Right lobe of liver (tissue), 6 donors: ENCODE measurements around the gene ZNF44. TPM values are rescaled to one million over a fixed set of nuclear protein-coding genes. Genes with fewer than 3 reads are reported as not detected.

ENCODE experiments used
- ATAC-seq, 4 donors: fragments of 200-7000 bp; cut with Tn5 transposase; one replicate each; pipeline ENCODE4 v1.9.1; 2020; ENCODE audit warnings: mild to moderate bottlenecking in 4 of 4, moderate library complexity in 4 of 4
- DNase-seq, 3 donors: peaks; one replicate each; pipeline ENCODE4 v3.0.0-alpha.2; 2020
- H3K27ac ChIP-seq, 3 donors: fragments of 200-600 bp; one replicate each; pipeline ENCODE4 v1.8.0; 2022
- H3K27me3 ChIP-seq, 2 donors: fragments of 200-600 bp; one replicate each; pipeline ENCODE4 v1.8.0; 2022
- H3K36me3 ChIP-seq, 4 donors: fragments of 200-600 bp; sonication (generic) in 1 of 4; one replicate each; pipeline versions ENCODE4 v1.5.1 to v1.8.0; 2017 to 2022; ENCODE audit warnings: control low read depth in 1 of 4
- H3K4me1 ChIP-seq, 4 donors: fragments of 200-600 bp; sonication (generic) in 1 of 4; one replicate each; pipeline versions ENCODE4 v1.5.1 to v1.8.0; 2017 to 2022; ENCODE audit warnings: control low read depth in 1 of 4
- H3K4me3 ChIP-seq, 3 donors: fragments of 200-600 bp; one replicate each; pipeline ENCODE4 v1.8.0; 2022
- H3K9me3 ChIP-seq, 4 donors: fragments of 200-600 bp; sonication (generic) in 1 of 4; one replicate each; pipeline versions ENCODE4 v1.5.1 to v1.8.0; 2017 to 2022; ENCODE audit warnings: control low read depth in 1 of 4
- CTCF ChIP-seq, 4 donors: fragments of 200-600 bp in 3 of 4; fragments of 450-650 bp in 1 of 4; IDR thresholded peaks; one replicate each; pipeline versions ENCODE4 v1.5.1 to v1.8.0; 2016 to 2022; ENCODE audit warnings: antibody characterized with exemption in 4 of 4, mild to moderate bottlenecking in 2 of 4
- POLR2A ChIP-seq: fragments of 450-650 bp; IDR thresholded peaks from one replicate; pipeline ENCODE4 v1.6.1; 2017; ENCODE audit warnings: antibody characterized with exemption, mild to moderate bottlenecking
- WGBS: methylation state at CpG from one replicate; pipeline ENCODE4 v1.1.6; 2018; ENCODE audit warnings: low coverage, low lambda C conversion rate; ENCODE audit not compliant: insufficient coverage; ENCODE audit errors: missing lambda C conversion rate; 5-methylcytosine and 5-hydroxymethylcytosine counted together
- intact Hi-C, 2 donors: fragments of 100-400 bp; cut with DNase I; formaldehyde crosslinking; loops; one replicate each; pipeline versions ENCODE4 v1.11.2 to v1.14.1; 2022
- total RNA-seq, 6 experiments: library from RNA; depleted of rRNA in 2 of 6; stranded (reverse); fragments of >200 nt in 2 of 6; fragmentation: NEBNext Ultra II Directional in 3 of 6; extraction: Animal tissue kit (Norgen Biotek cat#: 25700) in 3 of 6; gene quantifications; one replicate each; pipeline versions ENCODE4 v1.1.0 to v1.2.4, GENCODE V29; 2016 to 2023
- donor health status: DM: no; HTN: yes; CAD: no.
- donor health status: DM: no; HTN: no; CAD: no.
- donor health status: DM: no; HTN: no; CAD: no.
- donor health status: DM: no; HTN: yes; CAD: no.
- donor health status: DM: no; HTN: yes; CAD: no.

The ZNF44 gene
- total RNA-seq, 6 experiments from 2014 or later = 4.9 to 11.6 (median 6.2) TPM

- peak overlapping the region; percentile 98 to 100 (median 100) for H3K4me3 ChIP-seq
- H3K4me1 ChIP-seq = peaks cover 0 to 38% (median 6%) of the 10 kb centered on the region in 4 donors
- ATAC-seq (no peak), DNase-seq (no peak)
- intact Hi-C loops = no loop called here
- no peak for TF ChIP-seq POLR2A
- no peak for TF ChIP-seq CTCF (IDR thresholded peaks at IDR 0.05)
- H3K27me3 ChIP-seq = no peaks in the 10 kb centered on the region
- no peaks in the 10 kb centered on the region for H3K9me3 ChIP-seq
- peaks cover 0 to 4% (median 0%) of the 10 kb centered on the region in 4 donors for H3K36me3 ChIP-seq
- H3K27ac ChIP-seq = peak overlapping the region; percentile 94 to 99 (median 97)
- 33% methylated on average over 11 of the region's 11 CpGs for WGBS
Measured at GRCh38 chr19:12295191-12295590, 508 bp upstream of the ZNF44 start.

GRCh38 chr19:12293777-12294248 lies 870 bp downstream of the ZNF44 start:
- Histone ChIP-seq H3K27ac (peak overlapping the region; percentile 94 to 99 (median 97)), H3K4me3 (peak overlapping the region; percentile 98 to 100 (median 100)), H3K9me3 (no peaks in the 10 kb centered on the region), H3K36me3 (peaks cover 0 to 4% (median 0%) of the 10 kb centered on the region in 4 donors), H3K4me1 (peaks cover 0 to 38% (median 6%) of the 10 kb centered on the region in 4 donors), H3K27me3 (no peaks in the 10 kb centered on the region)
- peak; percentile 65 to 74 (median 74) for ATAC-seq
- peak; percentile 92 to 96 (median 96) for DNase-seq
- 1% methylated on average over 18 of the region's 18 CpGs for WGBS
- intact Hi-C loops = no loop called here
- TF ChIP-seq CTCF (IDR thresholded peaks at IDR 0.05) = no peak
- TF ChIP-seq POLR2A = peak; percentile 51

- WGBS = 100% methylated on average over 6 of the region's 7 CpGs
- no peak for TF ChIP-seq POLR2A
- TF ChIP-seq CTCF (IDR thresholded peaks at IDR 0.05) = no peak
- no peak for ATAC-seq
- Histone ChIP-seq H3K9me3 (no peaks in the 10 kb centered on the region), H3K36me3 (peaks cover 0 to 6% (median 0%) of the 10 kb centered on the region in 4 donors), H3K4me1 (peaks cover 0 to 32% (median 4%) of the 10 kb centered on the region in 4 donors), H3K27ac (no peak overlapping the region), H3K27me3 (no peaks in the 10 kb centered on the region), H3K4me3 (no peak overlapping the region)
- intact Hi-C loops = no loop called here
- no peak for DNase-seq
Measured at GRCh38 chr19:12289790-12290065, 5.0 kb downstream of the ZNF44 start.

- peaks cover 0 to 6% (median 0%) of the 10 kb centered on the region in 4 donors for H3K36me3 ChIP-seq
- WGBS = 67% methylated on average over 1 of the region's 1 CpG
- DNase-seq = no peak
- H3K4me3 ChIP-seq = no peak overlapping the region
- no peak overlapping the region for H3K27ac ChIP-seq
- ATAC-seq = no peak
- TF ChIP-seq POLR2A (no peak), CTCF (IDR thresholded peaks at IDR 0.05) (no peak)
- peaks cover 0 to 27% (median 2%) of the 10 kb centered on the region in 4 donors for H3K4me1 ChIP-seq
- H3K9me3 ChIP-seq = no peaks in the 10 kb centered on the region
- H3K27me3 ChIP-seq = no peaks in the 10 kb centered on the region
- intact Hi-C loops = no loop called here
Measured at GRCh38 chr19:12287958-12288500, 6.7 kb downstream of the ZNF44 start.
